22Rv1 (cell line): Measurements from ENCODE around the gene USP4.
A peak's percentile ranks its signal among the peaks of the same experiment; 100 is the strongest.

Experiments
- H3K27ac ChIP-seq: fragments of 450-650 bp; 2 replicates; pipeline ENCODE4 v1.5.1; 2017
- CTCF ChIP-seq: fragments of 450-650 bp; IDR thresholded peaks from 2 replicates; pipeline ENCODE4 v1.5.1; 2017; ENCODE audit warnings: mild to moderate bottlenecking
- ZFX ChIP-seq: fragments of 450-650 bp; IDR thresholded peaks from 2 replicates; pipeline ENCODE4 v1.6.1; 2017; ENCODE audit warnings: antibody characterized with exemption, borderline replicate concordance

Gene USP4

GRCh38 chr3:49339941-49340800 is at the start of gene USP4:
USP4 (minus strand) TSS chr3:49340053; CDS start chr3:49340024, 29 bp downstream.
- peak within 1 kb of the TSS; percentile 89 for H3K27ac ChIP-seq
- TF ChIP-seq CTCF, result peak; percentile 73
- no peak for TF ChIP-seq ZFX

GRCh38 chr3:49389297-49389696 is 49.4 kb upstream of the USP4 start:
- no peak overlapping the region; the same call in 1 of the 2 replicates for H3K27ac ChIP-seq
- no peak for TF ChIP-seq ZFX

- no peak for TF ChIP-seq ZFX
- no peak for TF ChIP-seq CTCF
- H3K27ac ChIP-seq, result peak overlapping the region; percentile 37; the same call in 1 of the 2 replicates
Observed at GRCh38 chr3:49388289-49388820, 48.5 kb upstream of the USP4 start.

- H3K27ac ChIP-seq, result peak overlapping the region; percentile 37; the same call in 1 of the 2 replicates
Observed at GRCh38 chr3:49387721-49388120, 47.9 kb upstream of the USP4 start.

GRCh38 chr3:49386056-49386756 is 46.4 kb upstream of the USP4 start:
- no peak for TF ChIP-seq ZFX
- no peak for TF ChIP-seq CTCF
- H3K27ac ChIP-seq, result no peak overlapping the region

More at GRCh38 chr3:49387721-49388120, 47.9 kb upstream of the USP4 start:
- TF ChIP-seq CTCF, result no peak
- no peak for TF ChIP-seq ZFX

- H3K27ac ChIP-seq, result no peak overlapping the region
- TF ChIP-seq CTCF (no peak), ZFX (no peak)
Observed at GRCh38 chr3:49385617-49386016, 45.8 kb upstream of the USP4 start.

GRCh38 chr3:49383387-49383786 is 43.5 kb upstream of the USP4 start:
- no peak for TF ChIP-seq CTCF
- TF ChIP-seq ZFX, result no peak
- H3K27ac ChIP-seq, result no peak overlapping the region
